Naive thymus-derived CD4-positive, alpha-beta T cell (primary cell): Measurements from ENCODE around the gene TEX19. TPM values are rescaled to one million over a fixed set of nuclear protein-coding genes. Genes with fewer than 3 reads are reported as not detected.

Experiments used
- ATAC-seq: fragments of 150-1000 bp; cut with Tn5 transposase; 2 replicates; pipeline ENCODE4 v1.10.0; 2021; ENCODE audit warnings: mild to moderate bottlenecking, moderate library complexity
- CTCF ChIA-PET: fragments of 350-600 bp; sonication (Branson Sonifier 250); formaldehyde crosslinking; loops from one replicate; lab custom pipeline; 2021; ENCODE audit warnings: antibody characterized with exemption; lab: Charles Lee
- POLR2A ChIA-PET: fragments of 350-600 bp; sonication (Branson Sonifier 250); formaldehyde crosslinking; loops from one replicate; lab custom pipeline; 2021; ENCODE audit warnings: antibody characterized with exemption, inconsistent platforms; lab: Charles Lee
- DNase-seq, 9 donors: peaks; one replicate each; pipeline versions ENCODE4 v3.0.0 to v3.0.0-alpha.2; 2020 to 2022; ENCODE audit warnings: mixed read lengths in 1 of 9
- H3K27ac ChIP-seq: one replicate; pipeline ENCODE4 v1.7.0; 2013; ENCODE audit warnings: mild to moderate bottlenecking, low read depth, low read length, moderate library complexity
- H3K27me3 ChIP-seq, 2 donors: one replicate each; pipeline ENCODE4 v1.7.0; 2013; ENCODE audit warnings: low read length in 2 of 2, mild to moderate bottlenecking in 2 of 2, moderate library complexity in 2 of 2; ENCODE audit not compliant: control insufficient read depth in 2 of 2, insufficient read depth in 2 of 2
- H3K36me3 ChIP-seq, 3 experiments: 1 replicate in 2 of 3; 2 replicates in 1 of 3; pipeline ENCODE4 v1.7.0; 2013; ENCODE audit warnings: low read length in 3 of 3, mild to moderate bottlenecking in 3 of 3, moderate library complexity in 1 of 3; ENCODE audit not compliant: insufficient read depth in 3 of 3, control insufficient read depth in 2 of 3
- H3K4me1 ChIP-seq, 2 donors: one replicate each; pipeline ENCODE4 v1.7.0; 2013; ENCODE audit warnings: low read length in 2 of 2, mild to moderate bottlenecking in 2 of 2, moderate library complexity in 1 of 2; ENCODE audit not compliant: control insufficient read depth in 2 of 2, insufficient read depth in 2 of 2
- H3K4me3 ChIP-seq: 2 replicates; pipeline ENCODE4 v1.7.0; 2013; ENCODE audit warnings: mild to moderate bottlenecking, low read length
- H3K9me3 ChIP-seq, 3 experiments: 1 replicate in 2 of 3; 2 replicates in 1 of 3; pipeline ENCODE4 v1.7.0; 2013; ENCODE audit warnings: low read length in 3 of 3; ENCODE audit not compliant: control insufficient read depth in 2 of 3
- H3K27ac Mint-ChIP-seq, 9 donors: one replicate each; pipeline ENCODE4 v1.8.0; 2020 to 2022; ENCODE audit warnings: mixed read lengths in 9 of 9, mild to moderate bottlenecking in 8 of 9, moderate library complexity in 5 of 9, inconsistent platforms in 2 of 9
- H3K27me3 Mint-ChIP-seq, 5 donors: one replicate each; pipeline ENCODE4 v1.8.0; 2021 to 2022; ENCODE audit warnings: mixed read lengths in 5 of 5, mild to moderate bottlenecking in 1 of 5
- H3K36me3 Mint-ChIP-seq, 5 donors: one replicate each; pipeline ENCODE4 v1.8.0; 2020 to 2022; ENCODE audit warnings: mixed read lengths in 5 of 5, mild to moderate bottlenecking in 3 of 5, inconsistent platforms in 1 of 5
- H3K4me1 Mint-ChIP-seq, 7 donors: one replicate each; pipeline ENCODE4 v1.8.0; 2020 to 2022; ENCODE audit warnings: mixed read lengths in 7 of 7, mild to moderate bottlenecking in 3 of 7, inconsistent platforms in 1 of 7
- H3K4me3 Mint-ChIP-seq, 10 donors: one replicate each; pipeline ENCODE4 v1.8.0; 2020 to 2022; ENCODE audit warnings: mild to moderate bottlenecking in 10 of 10, mixed read lengths in 10 of 10, moderate library complexity in 6 of 10, inconsistent platforms in 2 of 10
- H3K9me3 Mint-ChIP-seq, 11 donors: one replicate each; pipeline ENCODE4 v1.8.0; 2020 to 2022; ENCODE audit warnings: mixed read lengths in 11 of 11, mild to moderate bottlenecking in 4 of 11, inconsistent platforms in 1 of 11, moderate library complexity in 1 of 11
- intact Hi-C, 2 donors: fragments of 100-400 bp; cut with micrococcal nuclease; formaldehyde crosslinking; loops; one replicate each; pipeline ENCODE4 v1.15.1; 2023
- polyA plus RNA-seq, 2 donors: library from polyadenylated mRNA; unstranded; fragments of 300-500 nt; fragmentation: Illumina TruSeq; gene quantifications; one replicate each; pipeline ENCODE4 v1.2.3, GENCODE V29; 2021
- total RNA-seq, 6 experiments: library from RNA in 5 of 6; stranded (reverse) in 5 of 6; gene quantifications; 1 replicate in 5 of 6; 2 replicates in 1 of 6; pipeline ENCODE4 v1.2.3 and lab custom pipeline; 2021 to 2026

TEX19 gene
- total and polyA plus RNA-seq, 7 experiments from 2014 or later, result not detected

DNA sequence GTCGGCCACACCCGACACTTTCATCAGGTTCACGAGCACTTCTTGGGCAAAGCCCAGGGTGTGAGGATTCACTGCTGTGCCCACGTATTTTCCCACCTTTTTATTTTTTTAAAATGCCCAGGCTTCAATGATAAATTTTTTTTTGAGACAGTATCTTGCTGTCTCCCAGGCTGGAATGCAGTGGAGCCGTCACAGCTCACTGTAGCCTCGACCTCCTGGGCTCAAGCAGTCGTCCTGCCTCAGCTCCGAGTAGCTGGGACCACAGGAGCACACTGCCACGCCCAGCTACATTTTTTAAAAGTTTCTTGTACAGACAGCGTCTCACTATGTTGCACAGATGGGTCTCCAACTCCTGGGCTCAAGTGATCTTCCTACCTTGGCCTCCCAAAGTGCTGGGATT lies 30.3 kb downstream of the TEX19 start:
- intact Hi-C loops, result no loop called here
- peaks cover 0 to 16% (median 3%) of the 10 kb centered on the region in 5 donors for H3K36me3 Mint-ChIP-seq
- H3K27me3 Mint-ChIP-seq, result no peaks in the 10 kb centered on the region
- ATAC-seq (no peak), DNase-seq (no peak)
- Histone ChIP-seq H3K9me3 (no peaks in the 10 kb centered on the region), H3K4me3 (no peak overlapping the region), H3K27ac (no peak overlapping the region), H3K36me3 (peaks cover 0 to 27% (median 0%) of the 10 kb centered on the region in 3 experiments), H3K27me3 (no peaks in the 10 kb centered on the region), H3K4me1 (peaks cover 0 to 5% of the 10 kb centered on the region in 2 donors)
- peaks cover 0 to 10% (median 7%) of the 10 kb centered on the region in 7 donors for H3K4me1 Mint-ChIP-seq
- peaks cover 0 to 2% (median 0%) of the 10 kb centered on the region in 11 donors for H3K9me3 Mint-ChIP-seq
- CTCF ChIA-PET, result no interaction called here
- H3K27ac Mint-ChIP-seq, result no peak overlapping the region
- POLR2A ChIA-PET, result no interaction called here
- no peak overlapping the region for H3K4me3 Mint-ChIP-seq

DNA sequence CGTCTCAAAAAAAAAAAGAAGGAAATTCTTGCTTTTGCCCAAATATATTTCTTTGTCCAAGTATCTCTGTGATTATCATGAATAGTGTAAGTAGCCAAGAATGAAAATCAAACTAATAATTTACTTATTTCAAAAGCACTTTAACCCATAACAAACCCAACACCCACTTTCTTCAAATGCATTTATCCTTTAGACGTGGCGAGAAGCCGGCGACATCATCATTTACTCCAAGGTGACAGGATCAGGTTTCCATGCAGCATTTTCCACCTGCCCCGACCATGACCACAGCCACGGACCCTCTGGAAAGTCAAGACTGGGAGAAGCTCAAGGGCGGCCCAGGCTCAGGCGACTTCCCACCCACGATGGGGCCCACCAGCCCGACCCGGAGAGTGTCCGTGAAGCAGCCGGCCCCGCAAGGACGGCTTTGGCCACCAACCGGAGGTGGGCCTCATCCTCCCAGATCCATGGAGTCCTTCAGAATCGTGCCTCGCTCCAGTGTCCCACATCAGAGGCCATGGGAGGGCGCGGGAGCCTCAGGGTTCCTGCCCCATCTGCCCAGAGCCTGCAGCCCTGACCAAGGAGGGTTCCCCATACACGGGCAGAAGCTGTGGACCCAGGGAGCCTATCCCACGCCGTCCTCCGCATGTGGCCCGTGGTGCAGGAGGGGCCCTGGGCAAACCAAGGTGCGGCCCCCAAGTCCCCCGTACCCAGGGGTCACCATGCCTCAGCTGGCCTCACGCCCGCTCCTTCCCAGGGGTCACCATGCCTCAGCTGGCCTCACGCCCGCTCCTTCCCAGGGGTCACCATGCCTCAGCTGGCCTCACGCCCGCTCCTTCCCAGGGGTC lies 31.2 kb downstream of the TEX19 start:
- Mint-ChIP-seq H3K36me3 (peaks cover 0 to 18% (median 3%) of the 10 kb centered on the region in 5 donors), H3K27ac (no peak overlapping the region), H3K4me1 (peaks cover 0 to 10% (median 7%) of the 10 kb centered on the region in 7 donors), H3K4me3 (no peak overlapping the region), H3K27me3 (no peaks in the 10 kb centered on the region), H3K9me3 (peaks cover 0 to 2% (median 0%) of the 10 kb centered on the region in 11 donors)
- POLR2A ChIA-PET, result no interaction called here
- intact Hi-C loops, result no loop called here
- ATAC-seq (no peak), DNase-seq (no peak)
- peaks cover 0 to 5% of the 10 kb centered on the region in 2 donors for H3K4me1 ChIP-seq
- no peaks in the 10 kb centered on the region for H3K27me3 ChIP-seq
- H3K27ac ChIP-seq, result no peak overlapping the region
- CTCF ChIA-PET, result no interaction called here
- peaks cover 0 to 31% (median 0%) of the 10 kb centered on the region in 3 experiments for H3K36me3 ChIP-seq
- H3K4me3 ChIP-seq, result no peak overlapping the region
- H3K9me3 ChIP-seq, result no peaks in the 10 kb centered on the region

DNA sequence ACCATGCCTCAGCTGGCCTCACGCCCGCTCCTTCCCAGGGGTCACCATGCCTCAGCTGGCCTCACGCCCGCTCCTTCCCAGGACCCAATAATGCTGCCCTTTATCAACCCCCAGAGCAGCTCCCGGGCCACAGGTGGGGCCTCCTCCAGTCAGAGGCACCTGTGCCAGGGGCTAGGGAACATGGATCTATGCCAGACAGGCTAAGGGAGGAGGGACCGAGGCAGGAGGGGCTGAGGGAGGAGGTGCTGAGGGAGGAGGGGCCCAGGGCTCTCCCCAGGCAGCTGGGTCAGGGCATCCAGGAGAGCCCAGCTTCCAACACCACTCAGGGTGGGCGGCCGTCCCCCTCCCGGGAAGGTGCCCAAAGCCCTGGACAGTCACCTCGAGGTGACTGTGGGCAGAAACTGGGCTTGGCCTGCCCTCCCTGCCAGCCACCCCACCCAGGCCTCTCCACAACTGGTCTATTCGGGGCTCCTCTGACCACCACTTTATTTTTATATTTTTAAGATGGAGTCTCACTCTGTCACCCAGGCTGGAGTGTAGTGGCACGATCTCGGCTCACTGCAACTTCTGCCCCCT lies 31.9 kb downstream of the TEX19 start:
- Mint-ChIP-seq H3K9me3 (peaks cover 0 to 2% (median 0%) of the 10 kb centered on the region in 11 donors), H3K4me1 (peaks cover 0 to 10% (median 7%) of the 10 kb centered on the region in 7 donors), H3K27ac (no peak overlapping the region), H3K4me3 (no peak overlapping the region), H3K36me3 (peaks cover 0 to 18% (median 3%) of the 10 kb centered on the region in 5 donors), H3K27me3 (no peaks in the 10 kb centered on the region)
- Histone ChIP-seq H3K4me3 (no peak overlapping the region), H3K4me1 (peaks cover 0 to 5% of the 10 kb centered on the region in 2 donors), H3K27me3 (no peaks in the 10 kb centered on the region), H3K36me3 (peaks cover 0 to 31% (median 0%) of the 10 kb centered on the region in 3 experiments), H3K27ac (no peak overlapping the region), H3K9me3 (no peaks in the 10 kb centered on the region)
- intact Hi-C loops, result no loop called here
- ChIA-PET CTCF (no interaction called here), POLR2A (no interaction called here)
- no peak for ATAC-seq
- no peak for DNase-seq

DNA sequence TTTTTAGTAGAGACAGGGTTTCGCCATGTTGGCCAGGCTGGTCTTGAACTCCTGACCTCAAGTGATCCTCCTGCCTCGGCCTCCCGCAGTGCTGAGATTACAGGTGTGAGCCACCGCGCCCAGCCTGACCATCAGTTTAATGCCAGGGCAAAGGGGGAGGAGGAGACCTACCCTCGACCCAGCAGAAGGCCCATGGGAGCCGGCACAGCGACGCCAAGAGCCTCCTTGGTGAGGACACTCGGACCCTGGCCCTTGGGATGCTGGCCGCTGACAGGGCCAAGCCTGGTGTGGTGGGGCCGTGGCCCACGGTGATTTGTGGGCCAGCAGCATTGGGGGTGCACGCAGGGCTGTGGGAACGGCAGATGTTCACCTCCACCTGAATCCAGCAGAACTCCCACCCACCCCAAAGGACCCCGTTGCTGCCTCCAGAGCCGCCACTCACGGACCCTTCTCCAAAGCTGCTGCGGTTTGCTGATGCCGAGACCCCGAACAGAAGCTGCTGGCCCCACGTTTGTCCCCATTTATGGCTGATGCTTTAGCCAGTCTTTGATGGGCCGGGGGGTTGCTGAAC lies 32.5 kb downstream of the TEX19 start:
- H3K4me3 ChIP-seq, result no peak overlapping the region
- no peak for DNase-seq
- no peak overlapping the region for H3K27ac ChIP-seq
- intact Hi-C loops, result no loop called here
- CTCF ChIA-PET, result no interaction called here
- POLR2A ChIA-PET, result no interaction called here
- H3K36me3 Mint-ChIP-seq, result peaks cover 0 to 23% (median 8%) of the 10 kb centered on the region in 5 donors
- no peaks in the 10 kb centered on the region for H3K27me3 ChIP-seq
- H3K4me3 Mint-ChIP-seq, result no peak overlapping the region
- H3K4me1 Mint-ChIP-seq, result peaks cover 0 to 14% (median 7%) of the 10 kb centered on the region in 7 donors
- peaks cover 0 to 5% of the 10 kb centered on the region in 2 donors for H3K4me1 ChIP-seq
- H3K9me3 ChIP-seq, result no peaks in the 10 kb centered on the region
- H3K27me3 Mint-ChIP-seq, result no peaks in the 10 kb centered on the region
- no peak overlapping the region for H3K27ac Mint-ChIP-seq
- H3K36me3 ChIP-seq, result peaks cover 0 to 32% (median 0%) of the 10 kb centered on the region in 3 experiments
- H3K9me3 Mint-ChIP-seq, result peaks cover 0 to 2% (median 0%) of the 10 kb centered on the region in 11 donors
- no peak for ATAC-seq

DNA sequence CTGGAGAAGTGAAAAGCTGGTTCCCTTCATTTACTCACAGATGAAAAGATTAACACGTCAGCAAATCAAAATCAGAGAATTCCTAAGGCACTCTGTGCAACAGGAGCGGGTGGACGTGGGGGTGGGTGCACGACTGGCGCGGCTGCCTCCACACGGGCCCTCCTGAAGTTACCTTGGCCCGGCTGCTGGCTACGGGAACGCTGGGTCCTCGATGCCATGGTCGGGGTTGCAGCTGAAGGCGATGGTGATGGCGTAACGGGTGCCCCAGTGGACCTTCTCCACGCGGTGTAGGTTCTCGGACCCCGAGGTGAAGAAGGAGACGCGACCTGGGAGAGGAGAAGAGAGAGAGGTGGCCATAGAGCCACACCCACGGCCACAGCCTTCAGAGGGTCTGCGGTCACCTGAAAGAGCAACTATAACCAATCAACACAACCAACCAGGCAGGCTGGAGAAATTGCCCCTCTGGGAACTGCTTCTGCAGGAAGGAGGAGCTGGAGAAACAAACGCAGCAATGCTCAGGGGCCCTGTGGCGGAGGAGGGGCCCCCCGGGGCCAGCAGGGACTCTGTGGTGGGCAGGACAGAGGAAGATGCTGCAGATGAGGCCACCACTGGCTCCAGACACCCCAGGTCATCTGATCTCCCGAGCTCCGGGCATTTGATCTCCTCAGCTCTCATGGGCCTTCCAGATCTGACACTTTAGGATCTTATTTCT lies 33.3 kb downstream of the TEX19 start:
- H3K36me3 Mint-ChIP-seq, result peaks cover 0 to 23% (median 8%) of the 10 kb centered on the region in 5 donors
- H3K4me1 Mint-ChIP-seq, result peaks cover 0 to 13% (median 6%) of the 10 kb centered on the region in 7 donors
- Histone ChIP-seq H3K27me3 (no peaks in the 10 kb centered on the region), H3K4me1 (no peaks in the 10 kb centered on the region), H3K4me3 (no peak overlapping the region), H3K27ac (no peak overlapping the region), H3K9me3 (no peaks in the 10 kb centered on the region), H3K36me3 (peaks cover 0 to 37% (median 0%) of the 10 kb centered on the region in 3 experiments)
- no peaks in the 10 kb centered on the region for H3K27me3 Mint-ChIP-seq
- ChIA-PET POLR2A (no interaction called here), CTCF (no interaction called here)
- ATAC-seq (no peak), DNase-seq (no peak)
- H3K4me3 Mint-ChIP-seq, result no peak overlapping the region
- H3K27ac Mint-ChIP-seq, result no peak overlapping the region
- intact Hi-C loops, result no loop called here
- peaks cover 0 to 2% (median 0%) of the 10 kb centered on the region in 11 donors for H3K9me3 Mint-ChIP-seq

DNA sequence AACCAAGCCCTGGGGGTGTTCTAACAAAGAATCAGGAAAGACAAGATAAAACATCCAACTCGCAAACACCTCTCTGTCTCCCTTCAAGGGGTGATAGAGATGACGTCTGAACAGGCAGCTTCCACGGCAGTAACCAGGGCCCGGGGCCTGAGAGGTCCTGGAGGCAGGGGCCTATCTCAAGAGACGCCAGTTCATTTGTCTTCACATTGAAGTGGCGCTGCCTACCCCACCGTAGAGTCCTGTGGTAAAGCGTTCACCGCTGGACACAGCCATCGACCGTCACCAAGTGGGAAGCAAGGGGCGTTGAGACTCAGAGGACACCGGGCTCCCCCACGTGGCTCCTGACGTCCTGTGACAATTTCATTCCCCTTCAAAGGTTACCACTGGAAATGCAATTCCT lies 33.9 kb downstream of the TEX19 start:
- ChIA-PET POLR2A (interaction anchor here (0.8 kb wide), 1 partner anchor 63 kb away, joined by 3 read pairs; no protein-coding TSS in a partner anchor), CTCF (no interaction called here)
- DNase-seq (no peak), ATAC-seq (no peak)
- Histone ChIP-seq H3K4me1 (no peaks in the 10 kb centered on the region), H3K27me3 (no peaks in the 10 kb centered on the region), H3K4me3 (no peak overlapping the region), H3K9me3 (no peaks in the 10 kb centered on the region), H3K36me3 (peaks cover 0 to 37% (median 0%) of the 10 kb centered on the region in 3 experiments), H3K27ac (no peak overlapping the region)
- no peak overlapping the region for H3K4me3 Mint-ChIP-seq
- peaks cover 0 to 10% (median 0%) of the 10 kb centered on the region in 7 donors for H3K4me1 Mint-ChIP-seq
- no peaks in the 10 kb centered on the region for H3K27me3 Mint-ChIP-seq
- peaks cover 0 to 23% (median 8%) of the 10 kb centered on the region in 5 donors for H3K36me3 Mint-ChIP-seq
- peaks cover 0 to under 1% (median 0%) of the 10 kb centered on the region in 11 donors for H3K9me3 Mint-ChIP-seq
- intact Hi-C loops, result no loop called here
- H3K27ac Mint-ChIP-seq, result no peak overlapping the region
